HS-27A (cell line): ENCODE measurements around the gene CARD6.
A peak's percentile ranks its signal among the peaks of the same experiment; 100 is the strongest.
"Not testable (repeated sequence)": the region's sequence is repeated elsewhere in the genome, so short reads cannot be mapped to it uniquely, and the experiment has no call there.

Source experiments
- DNase-seq: peaks from one replicate; pipeline ENCODE4 v3.0.0-alpha.2; 2012; ENCODE audit warnings: low read depth, missing footprints

The CARD6 gene

GRCh38 chr5:40841068-40841805 lies at the start of gene CARD6:
TSS of gene CARD6 (plus strand) at chr5:40841367. CDS start at chr5:40841383, 16 bp downstream.
- DNase-seq = no peak

GRCh38 chr5:40791715-40792139 lies 49.4 kb upstream of the CARD6 start:
- DNase-seq = no peak

GRCh38 chr5:40792691-40793090 lies 48.5 kb upstream of the CARD6 start:
- not testable (repeated sequence) for DNase-seq

GRCh38 chr5:40794340-40794739 lies 46.8 kb upstream of the CARD6 start:
- DNase-seq = not testable (repeated sequence)

- DNase-seq = not testable (repeated sequence)
These were observed 46.3 kb upstream of the CARD6 start for GRCh38 chr5:40794877-40795276.

GRCh38 chr5:40796487-40796889 lies 44.7 kb upstream of the CARD6 start:
- no peak for DNase-seq

- peak; percentile 67 for DNase-seq
These were observed 43.7 kb upstream of the CARD6 start for GRCh38 chr5:40797273-40798011.

GRCh38 chr5:40798012-40798800 lies 43.0 kb upstream of the CARD6 start, which contains the start of gene PRKAA1:
TSS of gene PRKAA1 (minus strand) at chr5:40798374. CDS start at chr5:40798189, 185 bp downstream.
- DNase-seq = peak; percentile 71

GRCh38 chr5:40798801-40799210 lies 42.4 kb upstream of the CARD6 start:
- DNase-seq = no peak

- no peak for DNase-seq
These were observed 41.9 kb upstream of the CARD6 start for GRCh38 chr5:40799258-40799657.

- DNase-seq = no peak
These were observed 39.2 kb upstream of the CARD6 start for GRCh38 chr5:40801771-40802562.

- DNase-seq = no peak
These were observed 29.0 kb upstream of the CARD6 start for GRCh38 chr5:40812125-40812524.

GRCh38 chr5:40813698-40814281 lies 27.4 kb upstream of the CARD6 start:
- DNase-seq = no peak

- DNase-seq = no peak
These were observed 17.7 kb upstream of the CARD6 start for GRCh38 chr5:40823459-40823858.

- DNase-seq = not testable (repeated sequence)
These were observed 15.6 kb upstream of the CARD6 start for GRCh38 chr5:40825461-40826043.

- DNase-seq = no peak
These were observed 14.5 kb upstream of the CARD6 start for GRCh38 chr5:40826489-40827187.

GRCh38 chr5:40827188-40827977 lies 13.8 kb upstream of the CARD6 start:
- DNase-seq = no peak

GRCh38 chr5:40828021-40828631 lies 13.0 kb upstream of the CARD6 start:
- no peak for DNase-seq
